Activated naive CD8-positive, alpha-beta T cell (primary cell): ENCODE measurements around the gene HECW1.

ENCODE experiments used
- H3K27ac Mint-ChIP-seq: one replicate; pipeline ENCODE4 v1.8.0; 2021; ENCODE audit warnings: mixed read lengths
- H3K27me3 Mint-ChIP-seq: one replicate; pipeline ENCODE4 v1.8.0; 2021; ENCODE audit warnings: mixed read lengths
- H3K36me3 Mint-ChIP-seq: one replicate; pipeline ENCODE4 v1.8.0; 2021; ENCODE audit warnings: mixed read lengths
- H3K4me1 Mint-ChIP-seq: one replicate; pipeline ENCODE4 v1.8.0; 2021; ENCODE audit warnings: low read depth, mixed read lengths
- H3K4me3 Mint-ChIP-seq: one replicate; pipeline ENCODE4 v1.8.0; 2021; ENCODE audit warnings: mild to moderate bottlenecking, mixed read lengths
- H3K9me3 Mint-ChIP-seq: one replicate; pipeline ENCODE4 v1.8.0; 2021; ENCODE audit warnings: low read depth, mixed read lengths

HECW1 gene

GRCh38 chr7:43276547-43276946 is 164.1 kb downstream of the HECW1 start:
- H3K27me3 Mint-ChIP-seq = peaks cover 3% of the 10 kb centered on the region
- H3K27ac Mint-ChIP-seq = no peak overlapping the region
- H3K9me3 Mint-ChIP-seq = peaks cover 3% of the 10 kb centered on the region
- no peak overlapping the region for H3K4me3 Mint-ChIP-seq
- H3K36me3 Mint-ChIP-seq = no peaks in the 10 kb centered on the region
- no peaks in the 10 kb centered on the region for H3K4me1 Mint-ChIP-seq

GRCh38 chr7:43278088-43278644 is 165.7 kb downstream of the HECW1 start:
- Mint-ChIP-seq H3K9me3 (no peaks in the 10 kb centered on the region), H3K4me1 (no peaks in the 10 kb centered on the region), H3K36me3 (no peaks in the 10 kb centered on the region), H3K4me3 (no peak overlapping the region), H3K27ac (no peak overlapping the region), H3K27me3 (peaks cover 2% of the 10 kb centered on the region)

GRCh38 chr7:43281268-43281667 is 168.8 kb downstream of the HECW1 start:
- peaks cover 2% of the 10 kb centered on the region for H3K27me3 Mint-ChIP-seq
- no peak overlapping the region for H3K27ac Mint-ChIP-seq
- peaks cover 3% of the 10 kb centered on the region for H3K36me3 Mint-ChIP-seq
- H3K4me1 Mint-ChIP-seq = no peaks in the 10 kb centered on the region
- no peak overlapping the region for H3K4me3 Mint-ChIP-seq
- H3K9me3 Mint-ChIP-seq = peaks cover 3% of the 10 kb centered on the region

- Mint-ChIP-seq H3K27ac (no peak overlapping the region), H3K4me3 (no peak overlapping the region), H3K27me3 (no peaks in the 10 kb centered on the region), H3K9me3 (peaks cover 9% of the 10 kb centered on the region), H3K4me1 (no peaks in the 10 kb centered on the region), H3K36me3 (peaks cover 3% of the 10 kb centered on the region)
These were observed 171.3 kb downstream of the HECW1 start for GRCh38 chr7:43283706-43284105.

- Mint-ChIP-seq H3K27ac (no peak overlapping the region), H3K4me1 (no peaks in the 10 kb centered on the region), H3K9me3 (peaks cover 12% of the 10 kb centered on the region), H3K27me3 (no peaks in the 10 kb centered on the region), H3K4me3 (no peak overlapping the region), H3K36me3 (peaks cover 3% of the 10 kb centered on the region)
These were observed 177.4 kb downstream of the HECW1 start for GRCh38 chr7:43289826-43290225.

- Mint-ChIP-seq H3K4me1 (no peaks in the 10 kb centered on the region), H3K27me3 (no peaks in the 10 kb centered on the region), H3K27ac (no peak overlapping the region), H3K9me3 (peaks cover 10% of the 10 kb centered on the region), H3K36me3 (peaks cover under 1% of the 10 kb centered on the region), H3K4me3 (no peak overlapping the region)
These were observed 178.5 kb downstream of the HECW1 start for GRCh38 chr7:43290978-43291377.

GRCh38 chr7:43291789-43292188 is 179.3 kb downstream of the HECW1 start:
- Mint-ChIP-seq H3K9me3 (peaks cover 7% of the 10 kb centered on the region), H3K27ac (no peak overlapping the region), H3K4me1 (no peaks in the 10 kb centered on the region), H3K36me3 (no peaks in the 10 kb centered on the region), H3K27me3 (no peaks in the 10 kb centered on the region), H3K4me3 (no peak overlapping the region)

GRCh38 chr7:43292384-43292783 is 179.9 kb downstream of the HECW1 start:
- Mint-ChIP-seq H3K27ac (no peak overlapping the region), H3K4me3 (no peak overlapping the region), H3K9me3 (peaks cover 3% of the 10 kb centered on the region), H3K27me3 (no peaks in the 10 kb centered on the region), H3K36me3 (no peaks in the 10 kb centered on the region), H3K4me1 (no peaks in the 10 kb centered on the region)

GRCh38 chr7:43294080-43294630 is 181.7 kb downstream of the HECW1 start:
- H3K4me1 Mint-ChIP-seq = no peaks in the 10 kb centered on the region
- no peak overlapping the region for H3K4me3 Mint-ChIP-seq
- H3K36me3 Mint-ChIP-seq = no peaks in the 10 kb centered on the region
- H3K27ac Mint-ChIP-seq = no peak overlapping the region
- peaks cover 3% of the 10 kb centered on the region for H3K9me3 Mint-ChIP-seq
- H3K27me3 Mint-ChIP-seq = no peaks in the 10 kb centered on the region

GRCh38 chr7:43295429-43295828 is 183.0 kb downstream of the HECW1 start:
- Mint-ChIP-seq H3K4me3 (no peak overlapping the region), H3K4me1 (no peaks in the 10 kb centered on the region), H3K9me3 (peaks cover 3% of the 10 kb centered on the region), H3K27ac (no peak overlapping the region), H3K27me3 (no peaks in the 10 kb centered on the region), H3K36me3 (no peaks in the 10 kb centered on the region)

GRCh38 chr7:43296306-43296705 is 183.9 kb downstream of the HECW1 start:
- Mint-ChIP-seq H3K27ac (no peak overlapping the region), H3K4me1 (no peaks in the 10 kb centered on the region), H3K4me3 (no peak overlapping the region), H3K27me3 (peaks cover 2% of the 10 kb centered on the region), H3K36me3 (no peaks in the 10 kb centered on the region), H3K9me3 (no peaks in the 10 kb centered on the region)

- H3K4me1 Mint-ChIP-seq = peaks cover 14% of the 10 kb centered on the region
- H3K9me3 Mint-ChIP-seq = no peaks in the 10 kb centered on the region
- peaks cover 2% of the 10 kb centered on the region for H3K27me3 Mint-ChIP-seq
- H3K36me3 Mint-ChIP-seq = no peaks in the 10 kb centered on the region
- H3K4me3 Mint-ChIP-seq = no peak overlapping the region
- H3K27ac Mint-ChIP-seq = no peak overlapping the region
These were observed 186.2 kb downstream of the HECW1 start for GRCh38 chr7:43298617-43299016.

GRCh38 chr7:43300121-43300520 is 187.7 kb downstream of the HECW1 start:
- H3K27ac Mint-ChIP-seq = no peak overlapping the region
- peaks cover 25% of the 10 kb centered on the region for H3K4me1 Mint-ChIP-seq
- no peaks in the 10 kb centered on the region for H3K9me3 Mint-ChIP-seq
- H3K4me3 Mint-ChIP-seq = no peak overlapping the region
- peaks cover 2% of the 10 kb centered on the region for H3K27me3 Mint-ChIP-seq
- no peaks in the 10 kb centered on the region for H3K36me3 Mint-ChIP-seq

GRCh38 chr7:43302211-43302711 is 189.8 kb downstream of the HECW1 start:
- no peaks in the 10 kb centered on the region for H3K9me3 Mint-ChIP-seq
- H3K27me3 Mint-ChIP-seq = peaks cover 2% of the 10 kb centered on the region
- no peaks in the 10 kb centered on the region for H3K36me3 Mint-ChIP-seq
- H3K4me3 Mint-ChIP-seq = no peak overlapping the region
- peaks cover 28% of the 10 kb centered on the region for H3K4me1 Mint-ChIP-seq
- H3K27ac Mint-ChIP-seq = no peak overlapping the region

- H3K27ac Mint-ChIP-seq = peak overlapping the region; percentile 46
- H3K9me3 Mint-ChIP-seq = no peaks in the 10 kb centered on the region
- peaks cover 28% of the 10 kb centered on the region for H3K4me1 Mint-ChIP-seq
- H3K27me3 Mint-ChIP-seq = peaks cover 2% of the 10 kb centered on the region
- no peak overlapping the region for H3K4me3 Mint-ChIP-seq
- no peaks in the 10 kb centered on the region for H3K36me3 Mint-ChIP-seq
These were observed 190.5 kb downstream of the HECW1 start for GRCh38 chr7:43302773-43303460.
